Transverse colon (tissue), 3 donors: ENCODE measurements around the gene CAD.

ENCODE experiments used
- CTCF ChIP-seq, 5 experiments: fragments of 200-600 bp in 3 of 5; fragments of 450-650 bp in 2 of 5; sonication (generic) in 3 of 5; IDR thresholded peaks; 1 replicate in 2 of 5; 2 replicates in 3 of 5; pipeline ENCODE4 v1.5.1; 2016 to 2017; ENCODE audit warnings: antibody characterized with exemption in 5 of 5, inconsistent platforms in 3 of 5, mild to moderate bottlenecking in 2 of 5, moderate library complexity in 1 of 5
- POLR2A ChIP-seq: fragments of 450-650 bp; IDR thresholded peaks from one replicate; pipeline ENCODE4 v1.6.1; 2016; ENCODE audit warnings: antibody characterized with exemption, mild to moderate bottlenecking, moderate library complexity

- TF ChIP-seq POLR2A (no peak), CTCF (IDR thresholded peaks at IDR 0.05) (no peak)
These were observed 65.7 kb downstream of the CAD start for GRCh38 chr2:27282892-27283291.
